Esophagus squamous epithelium (tissue), 4 donors: ENCODE data around the gene FNDC3B.

Experiments used
- CTCF ChIP-seq, 6 experiments: fragments of 450-650 bp in 4 of 6; fragments of 200-600 bp in 2 of 6; sonication (generic) in 2 of 6; IDR thresholded peaks; one replicate each; pipeline ENCODE4 v1.5.1; 2016 to 2019; ENCODE audit warnings: antibody characterized with exemption in 6 of 6, mild to moderate bottlenecking in 4 of 6, moderate library complexity in 4 of 6
- POLR2A ChIP-seq, 4 donors: fragments of 450-650 bp; IDR thresholded peaks; one replicate each; pipeline ENCODE4 v1.6.1; 2017; ENCODE audit warnings: antibody characterized with exemption in 4 of 4, mild to moderate bottlenecking in 4 of 4, moderate library complexity in 3 of 4

DNA sequence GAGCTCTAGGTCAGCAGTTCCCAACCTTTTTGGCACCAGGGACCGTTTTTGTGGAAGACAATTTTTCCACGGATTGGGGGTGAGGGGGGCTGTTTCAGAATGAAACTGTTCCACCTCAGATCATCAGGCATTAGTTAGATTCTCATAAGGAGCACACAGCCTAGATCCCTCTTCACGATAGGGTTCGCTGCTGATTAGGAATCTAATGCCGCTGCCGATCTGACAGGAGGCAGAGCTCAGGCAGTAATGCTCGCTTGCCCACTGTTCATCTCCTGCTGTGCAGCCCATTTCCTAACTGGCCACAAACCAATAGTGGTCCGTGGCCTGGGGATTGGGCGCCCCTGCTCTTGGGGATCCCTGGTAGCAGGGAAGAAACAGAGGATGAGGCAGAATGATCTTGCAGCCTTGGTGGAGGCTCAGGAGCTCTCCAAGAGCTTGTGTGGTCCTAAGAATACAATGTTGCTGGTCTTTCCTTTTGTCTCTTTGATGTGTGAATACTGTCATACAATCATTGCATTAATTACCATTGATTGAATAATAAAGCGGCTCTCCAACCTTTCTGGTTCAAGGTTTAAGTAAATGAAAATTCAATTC lies 183.2 kb downstream of the FNDC3B start:
- TF ChIP-seq POLR2A (IDR thresholded peaks at IDR 0.05) (no peak), CTCF (IDR thresholded peaks at IDR 0.05) (no peak)
